ENCODE measurements around the gene LRCH1.
"Not testable (repeated sequence)": the region's sequence is repeated elsewhere in the genome, so short reads cannot be mapped to it uniquely, and the experiment has no call there.

LRCH1 gene

GRCh38 chr13:46552889-46553520 lies at the start of gene LRCH1:
LRCH1 (plus strand) TSS chr13:46553170; CDS start chr13:46553397, 227 bp downstream.
- peak; percentile 94 for DNase-seq (ENCODE audit: low spot score)

DNA sequence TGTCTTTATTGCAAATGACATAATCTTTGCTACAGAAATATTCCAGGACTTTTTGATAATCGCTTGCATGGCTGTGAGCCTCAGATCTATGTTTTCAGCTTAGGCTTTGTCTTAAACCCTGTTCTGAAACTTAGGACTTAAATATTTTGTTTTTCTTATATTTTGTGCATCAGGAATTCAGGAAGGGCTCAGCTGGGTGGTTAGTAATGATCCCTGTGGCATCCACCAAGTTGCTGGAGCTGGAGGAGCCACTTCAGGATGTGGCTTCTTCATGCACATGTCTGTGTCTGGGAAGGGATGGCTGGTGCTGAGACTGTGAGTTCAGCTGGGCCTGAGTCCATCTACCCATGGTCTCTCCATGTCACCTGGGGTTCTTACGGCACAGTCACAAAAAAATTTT lies 48.9 kb upstream of the LRCH1 start:
- no peak for DNase-seq (ENCODE audit: low spot score)

DNA sequence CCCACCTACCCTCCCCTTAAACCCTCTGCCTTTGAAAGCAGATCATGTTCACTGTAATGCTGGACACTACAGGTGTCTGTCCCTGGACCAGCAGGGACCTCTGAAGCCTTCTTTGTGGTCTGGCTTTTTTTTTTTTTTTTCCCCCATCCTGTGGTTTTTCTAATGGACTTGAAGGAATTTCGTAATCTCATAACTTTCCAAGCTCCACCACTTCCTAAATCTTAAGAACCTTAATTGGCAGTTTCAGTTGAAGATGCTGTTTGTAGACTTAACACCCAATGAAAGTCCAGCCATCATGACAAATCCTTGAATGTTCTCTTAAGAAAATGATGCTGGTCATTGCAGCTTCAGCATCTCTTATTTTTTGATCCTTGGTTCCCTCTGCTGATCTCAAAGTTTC lies 45.0 kb upstream of the LRCH1 start:
- DNase-seq (ENCODE audit: low spot score), result no peak

DNA sequence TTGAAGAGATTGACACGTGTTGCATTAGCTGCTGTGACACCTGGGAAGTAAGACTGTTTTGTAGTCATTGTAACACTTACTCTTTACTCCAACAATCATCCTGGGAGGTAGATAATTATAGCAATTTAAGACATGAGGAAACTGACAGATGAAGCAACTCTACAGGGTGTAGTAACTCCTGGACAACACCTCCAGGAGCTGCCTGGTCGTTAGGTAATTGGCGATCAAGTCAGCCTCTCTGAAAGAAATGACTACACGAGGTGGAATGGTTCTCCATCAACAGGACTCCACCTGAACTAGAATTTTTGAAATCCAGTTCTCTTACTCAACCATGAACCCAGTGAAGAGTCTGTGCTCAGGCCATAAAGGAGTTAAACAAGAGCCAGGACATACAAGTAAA lies 43.0 kb upstream of the LRCH1 start:
- DNase-seq (ENCODE audit: low spot score), result no peak

- DNase-seq (ENCODE audit: low spot score), result no peak
Measured at GRCh38 chr13:46515803-46516202, 37.2 kb upstream of the LRCH1 start.

- DNase-seq (ENCODE audit: low spot score), result no peak
Measured at GRCh38 chr13:46516599-46517338, 36.2 kb upstream of the LRCH1 start.

- DNase-seq (ENCODE audit: low spot score), result not testable (repeated sequence)
Measured at GRCh38 chr13:46517748-46518147, 35.2 kb upstream of the LRCH1 start.

GRCh38 chr13:46519182-46519581 lies 33.8 kb upstream of the LRCH1 start:
- DNase-seq (ENCODE audit: low spot score), result no peak

- DNase-seq (ENCODE audit: low spot score), result no peak
Measured at GRCh38 chr13:46520166-46520565, 32.8 kb upstream of the LRCH1 start.

DNA sequence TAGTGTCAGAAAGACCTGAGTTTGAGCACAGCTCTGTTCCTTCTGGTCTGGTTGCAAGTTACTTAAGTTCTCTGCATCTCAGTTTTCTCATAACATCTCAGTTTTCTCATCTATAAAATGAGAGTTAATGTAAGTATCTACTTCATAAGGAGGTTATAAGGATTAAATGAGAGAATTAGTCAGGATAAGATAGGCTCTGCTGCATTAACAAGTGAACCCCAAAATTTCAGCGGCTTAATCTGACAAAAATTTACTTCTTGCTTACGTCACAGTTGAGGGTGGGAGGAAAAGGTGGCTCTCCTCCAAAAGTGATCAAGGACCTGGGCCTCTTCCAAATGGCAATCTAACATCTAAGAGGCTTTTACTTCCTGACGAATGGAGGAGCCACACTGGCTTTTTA lies 31.5 kb upstream of the LRCH1 start:
- DNase-seq (ENCODE audit: low spot score), result no peak

GRCh38 chr13:46521921-46522747 lies 30.8 kb upstream of the LRCH1 start:
- DNase-seq (ENCODE audit: low spot score), result no peak

GRCh38 chr13:46522748-46523030 lies 30.3 kb upstream of the LRCH1 start:
- no peak for DNase-seq (ENCODE audit: low spot score)

DNA sequence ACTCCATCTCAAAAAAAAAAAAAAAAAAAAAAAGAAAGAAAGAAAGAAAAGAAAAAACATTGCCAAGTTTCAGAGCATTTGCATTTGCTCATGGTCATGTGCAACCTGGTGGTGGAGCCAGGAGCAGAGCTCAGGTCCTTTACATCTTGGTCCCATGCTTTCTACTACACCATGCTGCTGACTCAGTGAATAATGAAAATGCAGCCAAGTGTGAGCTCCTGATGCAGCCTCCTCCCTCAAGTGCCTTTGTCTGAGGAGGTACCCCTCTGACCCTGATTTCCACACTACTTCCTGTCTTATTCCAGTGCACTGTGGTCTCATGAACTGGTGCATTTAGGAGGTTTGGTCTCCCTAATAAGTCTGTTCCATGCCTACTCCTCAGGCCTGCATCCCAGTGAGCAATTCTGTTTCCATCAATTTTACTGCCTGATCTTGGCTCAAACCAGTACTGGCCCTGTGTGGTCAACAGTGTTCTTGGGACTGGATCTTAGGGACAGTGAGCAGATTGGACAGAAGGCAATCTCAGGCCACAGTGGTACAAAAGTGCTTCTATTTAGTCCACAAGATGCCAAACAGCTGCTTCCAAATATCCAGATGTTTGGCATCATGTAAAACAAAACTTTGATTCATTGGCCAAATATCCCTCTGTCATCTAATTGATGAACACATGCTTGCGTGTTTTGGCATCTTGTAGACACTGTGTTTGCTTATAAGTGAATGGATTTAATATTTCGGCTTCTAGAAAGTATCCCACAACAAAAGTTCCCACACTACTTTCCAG lies 28.8 kb upstream of the LRCH1 start:
- DNase-seq (ENCODE audit: low spot score), result no peak

GRCh38 chr13:46526100-46526735 lies 26.8 kb upstream of the LRCH1 start:
- no peak for DNase-seq (ENCODE audit: low spot score)

- DNase-seq (ENCODE audit: low spot score), result no peak
Measured at GRCh38 chr13:46526740-46527139, 26.2 kb upstream of the LRCH1 start.

DNA sequence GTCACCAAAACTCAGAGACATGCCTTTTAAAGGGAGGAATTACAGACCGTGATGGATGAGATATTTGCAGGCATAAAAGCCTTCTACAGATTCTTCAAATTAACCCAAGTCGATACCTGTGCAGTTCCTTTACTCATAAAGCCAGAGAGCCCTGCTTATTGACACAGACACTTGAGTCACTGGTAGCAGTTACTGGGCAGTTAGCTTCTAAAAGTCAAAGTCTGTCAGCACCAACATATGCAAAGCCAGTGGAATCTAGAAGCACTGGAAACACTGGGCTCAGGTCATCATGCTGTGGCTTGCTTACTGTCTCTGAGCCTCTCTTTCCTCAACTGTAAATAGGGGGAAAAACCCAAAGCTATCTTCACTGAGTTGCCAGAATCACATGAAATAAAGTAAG lies 25.7 kb upstream of the LRCH1 start:
- DNase-seq (ENCODE audit: low spot score), result no peak

GRCh38 chr13:46529216-46529919 lies 23.6 kb upstream of the LRCH1 start:
- DNase-seq (ENCODE audit: low spot score), result no peak

DNA sequence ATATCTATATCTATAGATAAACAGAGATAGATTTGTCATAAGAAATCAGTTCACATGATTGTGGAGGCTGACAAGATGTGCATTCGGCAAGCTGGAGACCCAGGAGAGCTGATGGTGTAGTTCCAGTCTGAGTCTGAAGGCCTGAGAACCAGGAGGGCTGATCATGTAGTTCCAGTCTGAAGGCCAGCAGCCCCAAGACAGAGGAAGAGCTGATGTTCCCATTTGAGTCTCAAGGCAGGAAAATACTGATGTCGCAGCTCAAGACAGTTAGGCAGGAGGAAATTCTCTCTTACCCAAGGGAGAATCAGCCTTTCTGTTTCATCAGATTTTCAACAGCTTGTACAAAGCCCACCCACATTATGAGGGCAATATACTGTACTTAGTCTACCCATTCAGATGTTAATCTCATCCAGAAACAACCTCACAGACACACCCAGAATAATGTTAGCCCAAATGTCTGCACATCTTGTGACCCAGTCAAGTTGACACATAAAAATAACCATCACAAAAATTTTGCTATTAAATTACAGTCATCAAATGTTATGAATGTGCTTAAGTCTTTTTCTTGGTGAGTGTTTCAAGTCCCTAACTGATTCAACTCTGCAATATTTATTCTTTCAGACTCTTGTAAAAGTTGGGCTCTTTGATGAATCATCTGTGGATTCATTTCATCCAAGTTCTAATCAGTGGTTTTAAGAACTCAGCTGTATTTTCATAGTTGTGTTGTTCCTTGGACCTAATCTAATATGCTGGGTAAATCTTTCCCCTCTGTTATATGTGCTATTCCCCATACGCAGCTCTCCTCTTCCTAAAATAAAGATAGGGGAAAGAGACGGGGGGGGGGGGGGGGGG lies 22.7 kb upstream of the LRCH1 start:
- DNase-seq (ENCODE audit: low spot score), result no peak

DNA sequence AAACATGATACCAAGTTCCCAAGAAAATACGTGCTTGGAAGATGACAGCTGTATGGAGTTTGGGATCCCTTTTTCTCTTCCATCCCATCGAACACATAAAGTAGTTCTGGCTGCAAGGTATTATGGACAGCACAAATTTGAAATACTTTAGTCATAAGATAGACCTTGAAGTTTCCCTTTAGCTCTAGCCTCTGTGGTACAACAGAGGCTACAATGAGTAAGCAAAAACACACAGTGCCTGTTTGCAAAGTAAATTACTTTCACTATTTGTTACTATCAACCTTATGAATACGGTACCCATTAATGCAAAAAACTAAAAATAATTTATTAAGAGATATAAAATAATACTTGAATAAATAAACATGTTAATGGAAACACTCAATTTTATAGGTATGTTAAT lies 21.0 kb upstream of the LRCH1 start:
- DNase-seq (ENCODE audit: low spot score), result no peak

- no peak for DNase-seq (ENCODE audit: low spot score)
Measured at GRCh38 chr13:46535002-46535401, 18.0 kb upstream of the LRCH1 start.
